BE2C (cell line): Measurements from ENCODE around the gene FOLR2.
"Not testable (repeated sequence)": the region's sequence is repeated elsewhere in the genome, so short reads cannot be mapped to it uniquely, and the experiment has no call there.

Experiments used
- DNase-seq: peaks from one replicate; pipeline ENCODE4 v3.0.0-alpha.2; 2020
- H3K27me3 ChIP-seq: fragments of 250-450 bp; sonication (Bioruptor Pico); 2 replicates; pipeline ENCODE4 v1.5.1; 2020; ENCODE audit warnings: mild to moderate bottlenecking
- H3K36me3 ChIP-seq: fragments of 250-450 bp; sonication (Bioruptor Pico); 2 replicates; pipeline ENCODE4 v1.5.1; 2020; ENCODE audit warnings: mild to moderate bottlenecking
- H3K4me1 ChIP-seq: fragments of 250-450 bp; sonication (Bioruptor Pico); 2 replicates; pipeline ENCODE4 v1.5.1; 2020
- H3K4me3 ChIP-seq: 2 replicates; pipeline ENCODE4 v1.5.1; 2011; ENCODE audit warnings: low read depth, low read length
- H3K9me3 ChIP-seq: fragments of 250-450 bp; sonication (Bioruptor Pico); 2 replicates; pipeline ENCODE4 v1.5.1; 2020
- TF ChIP-seq, protein P1 (sequence below): IDR thresholded peaks from 2 replicates; pipeline ENCODE4 v1.5.1; 2012; ENCODE audit warnings: mild to moderate bottlenecking, low read depth, low read length

The FOLR2 gene

DNA sequence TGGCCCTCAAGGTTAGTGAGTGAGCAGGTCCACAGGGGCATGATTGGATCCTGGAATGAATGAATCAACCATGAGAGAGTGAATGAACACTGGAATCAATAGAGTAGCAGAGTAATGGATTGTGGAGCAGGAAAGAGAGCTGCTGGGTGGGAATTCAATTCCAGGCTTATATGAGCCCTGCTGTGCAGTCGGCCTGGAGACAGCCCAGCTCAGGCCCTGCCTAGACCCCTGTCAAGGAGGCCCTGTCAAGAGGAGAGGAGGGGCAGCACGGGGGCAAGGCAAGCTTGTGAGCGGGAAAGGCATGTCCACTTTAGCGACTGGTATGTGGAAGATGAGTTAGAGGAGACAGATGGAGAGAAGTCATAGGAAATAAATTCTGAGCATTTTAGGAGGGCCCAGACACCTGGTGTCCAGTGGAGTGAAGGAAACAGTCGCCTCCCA lies 25.9 kb upstream of the FOLR2 start:
- Histone ChIP-seq H3K4me1 (peaks cover 5% of the 10 kb centered on the region; the same call in 1 of the 2 replicates), H3K9me3 (no peaks in the 10 kb centered on the region), H3K36me3 (no peaks in the 10 kb centered on the region), H3K27me3 (no peaks in the 10 kb centered on the region), H3K4me3 (no peak overlapping the region)
- no peak for DNase-seq
- TF ChIP-seq, protein P1, sequence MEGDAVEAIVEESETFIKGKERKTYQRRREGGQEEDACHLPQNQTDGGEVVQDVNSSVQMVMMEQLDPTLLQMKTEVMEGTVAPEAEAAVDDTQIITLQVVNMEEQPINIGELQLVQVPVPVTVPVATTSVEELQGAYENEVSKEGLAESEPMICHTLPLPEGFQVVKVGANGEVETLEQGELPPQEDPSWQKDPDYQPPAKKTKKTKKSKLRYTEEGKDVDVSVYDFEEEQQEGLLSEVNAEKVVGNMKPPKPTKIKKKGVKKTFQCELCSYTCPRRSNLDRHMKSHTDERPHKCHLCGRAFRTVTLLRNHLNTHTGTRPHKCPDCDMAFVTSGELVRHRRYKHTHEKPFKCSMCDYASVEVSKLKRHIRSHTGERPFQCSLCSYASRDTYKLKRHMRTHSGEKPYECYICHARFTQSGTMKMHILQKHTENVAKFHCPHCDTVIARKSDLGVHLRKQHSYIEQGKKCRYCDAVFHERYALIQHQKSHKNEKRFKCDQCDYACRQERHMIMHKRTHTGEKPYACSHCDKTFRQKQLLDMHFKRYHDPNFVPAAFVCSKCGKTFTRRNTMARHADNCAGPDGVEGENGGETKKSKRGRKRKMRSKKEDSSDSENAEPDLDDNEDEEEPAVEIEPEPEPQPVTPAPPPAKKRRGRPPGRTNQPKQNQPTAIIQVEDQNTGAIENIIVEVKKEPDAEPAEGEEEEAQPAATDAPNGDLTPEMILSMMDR = no peak

DNA sequence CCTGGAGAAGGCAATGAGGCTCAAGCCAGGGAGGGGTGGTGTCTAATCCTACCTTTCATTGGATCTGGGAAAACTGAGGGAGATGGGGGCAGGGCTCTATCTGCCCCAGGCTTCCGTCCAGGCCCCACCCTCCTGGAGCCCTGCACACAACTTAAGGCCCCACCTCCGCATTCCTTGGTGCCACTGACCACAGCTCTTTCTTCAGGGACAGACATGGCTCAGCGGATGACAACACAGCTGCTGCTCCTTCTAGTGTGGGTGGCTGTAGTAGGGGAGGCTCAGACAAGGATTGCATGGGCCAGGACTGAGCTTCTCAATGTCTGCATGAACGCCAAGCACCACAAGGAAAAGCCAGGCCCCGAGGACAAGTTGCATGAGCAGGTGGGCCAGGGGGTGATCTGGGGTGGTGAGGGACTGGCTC lies 24.6 kb upstream of the FOLR2 start, which contains the start of gene FOLR1:
TSS of gene FOLR1 (plus strand) at position 180 of the 421 bp plus-strand sequence. CDS start at position 214, 34 bp downstream.
- no peaks in the 10 kb centered on the region for H3K27me3 ChIP-seq
- DNase-seq = no peak

DNA sequence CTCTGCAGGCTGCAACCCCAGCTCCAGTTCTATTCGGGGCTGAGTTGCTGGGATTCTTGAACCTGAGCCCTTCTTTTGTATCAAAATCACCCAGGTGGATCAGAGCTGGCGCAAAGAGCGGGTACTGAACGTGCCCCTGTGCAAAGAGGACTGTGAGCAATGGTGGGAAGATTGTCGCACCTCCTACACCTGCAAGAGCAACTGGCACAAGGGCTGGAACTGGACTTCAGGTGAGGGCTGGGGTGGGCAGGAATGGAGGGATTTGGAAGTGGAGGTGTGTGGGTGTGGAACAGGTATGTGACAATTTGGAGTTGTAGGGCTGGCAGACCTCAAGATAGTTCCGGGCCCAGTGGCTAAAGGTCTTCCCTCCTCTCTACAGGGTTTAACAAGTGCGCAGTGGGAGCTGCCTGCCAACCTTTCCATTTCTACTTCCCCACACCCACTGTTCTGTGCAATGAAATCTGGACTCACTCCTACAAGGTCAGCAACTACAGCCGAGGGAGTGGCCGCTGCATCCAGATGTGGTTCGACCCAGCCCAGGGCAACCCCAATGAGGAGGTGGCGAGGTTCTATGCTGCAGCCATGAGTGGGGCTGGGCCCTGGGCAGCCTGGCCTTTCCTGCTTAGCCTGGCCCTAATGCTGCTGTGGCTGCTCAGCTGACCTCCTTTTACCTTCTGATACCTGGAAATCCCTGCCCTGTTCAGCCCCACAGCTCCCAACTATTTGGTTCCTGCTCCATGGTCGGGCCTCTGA lies 20.9 kb upstream of the FOLR2 start:
- Histone ChIP-seq H3K9me3 (no peaks in the 10 kb centered on the region), H3K4me3 (no peak overlapping the region)

More for the DNA sequence above, 24.6 kb upstream of the FOLR2 start, which contains the start of gene FOLR1:
- Histone ChIP-seq H3K4me1 (peaks cover 5% of the 10 kb centered on the region; the same call in 1 of the 2 replicates), H3K9me3 (no peaks in the 10 kb centered on the region), H3K36me3 (no peaks in the 10 kb centered on the region), H3K4me3 (no peak within 1 kb of the TSS)
- TF ChIP-seq, protein P1 = no peak

DNA sequence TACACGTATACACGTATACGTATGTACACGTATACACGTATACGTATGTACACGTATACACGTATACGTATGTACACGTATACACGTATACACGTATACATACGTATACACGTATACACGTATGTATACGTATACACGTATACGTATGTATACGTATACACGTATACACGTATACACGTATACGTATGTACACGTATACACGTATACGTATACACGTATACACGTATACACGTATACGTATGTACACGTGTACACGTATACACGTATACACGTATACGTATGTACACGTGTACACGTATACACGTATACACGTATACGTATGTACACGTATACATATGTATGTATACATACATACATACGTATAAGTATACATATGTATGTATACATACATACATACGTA lies 15.1 kb upstream of the FOLR2 start:
- not testable (repeated sequence) for H3K9me3 ChIP-seq, DNase-seq, H3K4me1 ChIP-seq, H3K4me3 ChIP-seq, H3K27me3 ChIP-seq, H3K36me3 ChIP-seq

More for the DNA sequence above, 20.9 kb upstream of the FOLR2 start:
- DNase-seq = no peak
- Histone ChIP-seq H3K36me3 (no peaks in the 10 kb centered on the region), H3K4me1 (no peaks in the 10 kb centered on the region), H3K27me3 (no peaks in the 10 kb centered on the region)
- TF ChIP-seq, protein P1 = no peak

DNA sequence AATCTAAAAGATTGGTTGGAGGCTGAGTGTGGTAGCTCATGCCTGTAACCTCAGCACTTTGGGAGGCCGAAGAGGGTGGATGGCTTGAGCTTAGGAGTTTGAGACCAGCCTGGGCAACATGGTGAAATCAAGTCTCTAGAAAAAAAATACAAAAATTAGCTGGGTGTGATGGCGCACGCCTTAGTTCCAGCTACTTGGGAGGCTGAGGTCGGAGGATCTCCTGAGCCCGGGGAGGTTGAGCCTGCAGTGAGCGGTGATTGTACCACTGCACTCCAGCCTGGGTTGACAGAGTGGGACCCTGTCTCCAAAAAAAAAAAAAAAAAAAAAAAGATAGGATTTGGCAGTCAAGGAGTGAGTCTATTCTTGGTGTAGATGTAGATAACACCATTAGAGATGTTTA lies 14.0 kb upstream of the FOLR2 start:
- Histone ChIP-seq H3K27me3 (no peaks in the 10 kb centered on the region), H3K9me3 (no peaks in the 10 kb centered on the region; the same call in 1 of the 2 replicates), H3K36me3 (no peaks in the 10 kb centered on the region), H3K4me1 (no peaks in the 10 kb centered on the region), H3K4me3 (no peak overlapping the region)
- TF ChIP-seq, protein P1 = no peak
- no peak for DNase-seq

DNA sequence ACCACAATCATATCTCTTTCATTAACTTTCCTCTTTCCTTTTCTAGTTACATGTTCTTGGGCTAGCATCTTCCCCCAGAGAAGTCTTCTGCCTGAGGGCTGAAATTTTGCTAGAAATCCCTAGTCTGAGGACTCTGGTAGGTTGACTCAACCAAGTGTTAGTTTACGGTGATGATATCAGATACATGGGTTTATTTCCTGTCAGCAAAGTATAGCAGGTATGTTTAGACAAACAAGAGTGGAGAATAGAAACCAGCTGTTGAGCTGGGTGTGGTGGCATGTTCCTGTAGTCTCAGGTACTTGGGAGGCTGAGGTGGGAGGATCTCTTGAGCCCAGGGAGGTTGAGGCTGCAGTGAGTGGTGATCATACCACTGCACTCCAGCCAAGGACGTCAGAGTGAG lies 13.4 kb upstream of the FOLR2 start:
- H3K27me3 ChIP-seq = no peaks in the 10 kb centered on the region
- no peak overlapping the region for H3K4me3 ChIP-seq
- DNase-seq = no peak
- TF ChIP-seq, protein P1 = no peak
- H3K36me3 ChIP-seq = no peaks in the 10 kb centered on the region
- H3K9me3 ChIP-seq = no peaks in the 10 kb centered on the region; the same call in 1 of the 2 replicates
- no peaks in the 10 kb centered on the region for H3K4me1 ChIP-seq
